Measurements from ENCODE around the gene LRRC32. TPM values are rescaled to one million over a fixed set of nuclear protein-coding genes. Genes with fewer than 3 reads are reported as not detected.

LRRC32 gene
- polyA plus RNA-seq, 2 of the 4 experiments (the other 2 are of a cell fraction): 0.25 to 0.62 TPM

GRCh38 chr11:76616676-76617552, 53.6 kb downstream of the LRRC32 start:
- H3K4me3 ChIP-seq: no peak overlapping the region
- no peak overlapping the region for H3K4me2 ChIP-seq
- no peaks in the 10 kb centered on the region for H3K9me3 ChIP-seq
- no peak overlapping the region for H3K27ac ChIP-seq
- no peaks in the 10 kb centered on the region for H3K4me1 ChIP-seq
- no peak for FAIRE-seq
- TF ChIP-seq KDM5A (IDR thresholded peaks at IDR 0.05) (no peak), MAFK (IDR thresholded peaks at IDR 0.05; ENCODE audit: partially characterized antibody) (no peak), CHD2 (IDR thresholded peaks at IDR 0.05; ENCODE audit: low read length, partially characterized antibody) (no peak), BCL3 (IDR thresholded peaks at IDR 0.05) (no peak), TP53 (CRISPR knock-in tag; IDR thresholded peaks at IDR 0.05) (no peak), E2F6 (IDR thresholded peaks at IDR 0.05; ENCODE audit: borderline replicate concordance, low read depth) (no peak), KDM1A (IDR thresholded peaks at IDR 0.05; ENCODE audit: low read depth) (no peak), ELK1 (IDR thresholded peaks at IDR 0.05; ENCODE audit: low read depth, low read length) (no peak), PHF8 (IDR thresholded peaks at IDR 0.05; ENCODE audit: borderline replicate concordance, low read depth) (no peak), ATOH8 (CRISPR knock-in tag; IDR thresholded peaks at IDR 0.05; ENCODE audit: low read depth) (no peak), HES2 (IDR thresholded peaks at IDR 0.05) (no peak), HOXA7 (CRISPR knock-in tag; IDR thresholded peaks at IDR 0.05) (no peak), FOSB (CRISPR knock-in tag; IDR thresholded peaks at IDR 0.05) (no peak), HEYL (CRISPR knock-in tag; IDR thresholded peaks at IDR 0.05) (no peak)
- POLR2A ChIA-PET: no interaction called here
- WGBS (ENCODE audit: missing lambda C conversion rate): 45% methylated on average over 8 of the region's 10 CpGs
- ATAC-seq: no peak
- DNase-seq (ENCODE audit: low read depth in 1 of 2, low spot score in 1 of 2): no peak
- CTCF ChIA-PET: interaction anchor here (0.6 to 1.3 kb wide), 3 partner anchors 18 to 144 kb away, joined by 3 read pairs; no protein-coding TSS in a partner anchor

GRCh38 chr11:76615950-76616349, 54.6 kb downstream of the LRRC32 start:
- ATAC-seq (no peak), FAIRE-seq (no peak), DNase-seq (ENCODE audit: low read depth in 1 of 2, low spot score in 1 of 2) (no peak)
- CTCF ChIA-PET: no interaction called here
- WGBS (ENCODE audit: missing lambda C conversion rate): 57% methylated on average over 4 of the region's 4 CpGs
- no peak overlapping the region for H3K4me2 ChIP-seq
- TF ChIP-seq HMGXB4 (CRISPR knock-in tag; IDR thresholded peaks at IDR 0.05; ENCODE audit: borderline replicate concordance): no peak
- TF ChIP-seq CBX2 (IDR thresholded peaks at IDR 0.05; ENCODE audit: borderline replicate concordance, low read depth): no peak
- TF ChIP-seq ZFP36 (IDR thresholded peaks at IDR 0.05; ENCODE audit: borderline replicate concordance, partially characterized antibody): peak; percentile 44
- H3K9me3 ChIP-seq: no peaks in the 10 kb centered on the region
- POLR2A ChIA-PET: no interaction called here
- no peak overlapping the region for H3K27ac ChIP-seq
- no peaks in the 10 kb centered on the region for H3K4me1 ChIP-seq
- no peak overlapping the region for H3K4me3 ChIP-seq

All from A549 (cell line).